ENCODE data around the gene MXRA5. TPM values are rescaled to one million over a fixed set of nuclear protein-coding genes. Genes with fewer than 3 reads are reported as not detected.
"Not testable (repeated sequence)": the region's sequence is repeated elsewhere in the genome, so short reads cannot be mapped to it uniquely, and the experiment has no call there.

The MXRA5 gene
- total RNA-seq, 1 experiment from 2014 or later, result not detected

- no peaks in the 10 kb centered on the region for H3K27me3 ChIP-seq (ENCODE audit: low read length)
- H3K79me2 ChIP-seq (ENCODE audit: low read length), result no peaks in the 10 kb centered on the region
- H4K20me1 ChIP-seq (ENCODE audit: insufficient read depth, low read depth, low read length), result no peaks in the 10 kb centered on the region
- no peak overlapping the region for H3K9ac ChIP-seq (ENCODE audit: low read length)
- H3K9me3 ChIP-seq (ENCODE audit: low read length), result no peaks in the 10 kb centered on the region; the same call in 1 of the 2 replicates
- H3K36me3 ChIP-seq (ENCODE audit: insufficient read depth, low read length), result no peaks in the 10 kb centered on the region
- no peak for DNase-seq
- no peak overlapping the region for H3K4me3 ChIP-seq (ENCODE audit: low read length)
- H2AFZ ChIP-seq (ENCODE audit: low read length), result no peak overlapping the region
- H3K4me1 ChIP-seq (ENCODE audit: low read length), result no peaks in the 10 kb centered on the region
- H3K27ac ChIP-seq (ENCODE audit: low read length), result no peak overlapping the region
- H3K4me2 ChIP-seq (ENCODE audit: low read depth, low read length, poor library complexity, severe bottlenecking), result no peak overlapping the region
- no peaks in the 10 kb centered on the region; the same call in 1 of the 2 replicates for H3K9me2 ChIP-seq (replicated peaks; ENCODE audit: insufficient read depth, low read length)
These were observed 65.7 kb downstream of the MXRA5 start for GRCh38 chrX:3280706-3281105.

- not testable (repeated sequence) for H3K4me2 ChIP-seq (ENCODE audit: low read depth, low read length, poor library complexity, severe bottlenecking); H3K36me3 ChIP-seq (ENCODE audit: insufficient read depth, low read length); H3K9me3 ChIP-seq (ENCODE audit: low read length); H3K4me3 ChIP-seq (ENCODE audit: low read length); H2AFZ ChIP-seq (ENCODE audit: low read length); DNase-seq; H3K4me1 ChIP-seq (ENCODE audit: low read length); H3K9me2 ChIP-seq (replicated peaks; ENCODE audit: insufficient read depth, low read length); H3K9ac ChIP-seq (ENCODE audit: low read length); H4K20me1 ChIP-seq (ENCODE audit: insufficient read depth, low read depth, low read length); H3K79me2 ChIP-seq (ENCODE audit: low read length); H3K27ac ChIP-seq (ENCODE audit: low read length); H3K27me3 ChIP-seq (ENCODE audit: low read length)
These were observed 72.8 kb downstream of the MXRA5 start for GRCh38 chrX:3273668-3274067.

- no peak overlapping the region for H3K4me3 ChIP-seq (ENCODE audit: low read length)
- no peaks in the 10 kb centered on the region; the same call in 1 of the 2 replicates for H3K9me2 ChIP-seq (replicated peaks; ENCODE audit: insufficient read depth, low read length)
- H4K20me1 ChIP-seq (ENCODE audit: insufficient read depth, low read depth, low read length), result no peaks in the 10 kb centered on the region
- no peaks in the 10 kb centered on the region for H3K79me2 ChIP-seq (ENCODE audit: low read length)
- no peak overlapping the region for H3K27ac ChIP-seq (ENCODE audit: low read length)
- no peaks in the 10 kb centered on the region for H3K4me1 ChIP-seq (ENCODE audit: low read length)
- no peak overlapping the region for H2AFZ ChIP-seq (ENCODE audit: low read length)
- H3K27me3 ChIP-seq (ENCODE audit: low read length), result no peaks in the 10 kb centered on the region
- H3K4me2 ChIP-seq (ENCODE audit: low read depth, low read length, poor library complexity, severe bottlenecking), result no peak overlapping the region
- H3K9me3 ChIP-seq (ENCODE audit: low read length), result no peaks in the 10 kb centered on the region
- no peak overlapping the region for H3K9ac ChIP-seq (ENCODE audit: low read length)
- H3K36me3 ChIP-seq (ENCODE audit: insufficient read depth, low read length), result no peaks in the 10 kb centered on the region
- DNase-seq, result no peak
These were observed 74.6 kb downstream of the MXRA5 start for GRCh38 chrX:3271834-3272186.

- H3K79me2 ChIP-seq (ENCODE audit: low read length), result no peaks in the 10 kb centered on the region
- DNase-seq, result no peak
- H4K20me1 ChIP-seq (ENCODE audit: insufficient read depth, low read depth, low read length), result no peaks in the 10 kb centered on the region
- H3K4me1 ChIP-seq (ENCODE audit: low read length), result no peaks in the 10 kb centered on the region
- H3K36me3 ChIP-seq (ENCODE audit: insufficient read depth, low read length), result no peaks in the 10 kb centered on the region
- no peak overlapping the region for H3K4me2 ChIP-seq (ENCODE audit: low read depth, low read length, poor library complexity, severe bottlenecking)
- H3K27me3 ChIP-seq (ENCODE audit: low read length), result no peaks in the 10 kb centered on the region
- H2AFZ ChIP-seq (ENCODE audit: low read length), result no peak overlapping the region
- H3K9me2 ChIP-seq (replicated peaks; ENCODE audit: insufficient read depth, low read length), result no peaks in the 10 kb centered on the region
- no peak overlapping the region for H3K4me3 ChIP-seq (ENCODE audit: low read length)
- no peak overlapping the region for H3K9ac ChIP-seq (ENCODE audit: low read length)
- no peak overlapping the region for H3K27ac ChIP-seq (ENCODE audit: low read length)
- H3K9me3 ChIP-seq (ENCODE audit: low read length), result no peaks in the 10 kb centered on the region
These were observed 75.1 kb downstream of the MXRA5 start for GRCh38 chrX:3271183-3271833.

- H3K9ac ChIP-seq (ENCODE audit: low read length), result no peak overlapping the region
- no peaks in the 10 kb centered on the region for H3K4me1 ChIP-seq (ENCODE audit: low read length)
- H3K79me2 ChIP-seq (ENCODE audit: low read length), result no peaks in the 10 kb centered on the region
- H2AFZ ChIP-seq (ENCODE audit: low read length), result no peak overlapping the region
- no peaks in the 10 kb centered on the region for H4K20me1 ChIP-seq (ENCODE audit: insufficient read depth, low read depth, low read length)
- no peak for DNase-seq
- H3K4me3 ChIP-seq (ENCODE audit: low read length), result no peak overlapping the region
- no peaks in the 10 kb centered on the region for H3K9me3 ChIP-seq (ENCODE audit: low read length)
- H3K27ac ChIP-seq (ENCODE audit: low read length), result no peak overlapping the region
- H3K4me2 ChIP-seq (ENCODE audit: low read depth, low read length, poor library complexity, severe bottlenecking), result no peak overlapping the region
- H3K27me3 ChIP-seq (ENCODE audit: low read length), result no peaks in the 10 kb centered on the region
- H3K36me3 ChIP-seq (ENCODE audit: insufficient read depth, low read length), result no peaks in the 10 kb centered on the region
- no peaks in the 10 kb centered on the region for H3K9me2 ChIP-seq (replicated peaks; ENCODE audit: insufficient read depth, low read length)
These were observed 77.6 kb downstream of the MXRA5 start for GRCh38 chrX:3268829-3269228.

GRCh38 chrX:3263681-3264126 lies 82.7 kb downstream of the MXRA5 start:
- DNase-seq, result no peak
- Histone ChIP-seq H3K9me2 (replicated peaks; ENCODE audit: insufficient read depth, low read length) (no peaks in the 10 kb centered on the region), H3K36me3 (ENCODE audit: insufficient read depth, low read length) (no peaks in the 10 kb centered on the region), H4K20me1 (ENCODE audit: insufficient read depth, low read depth, low read length) (no peaks in the 10 kb centered on the region), H3K27me3 (ENCODE audit: low read length) (no peaks in the 10 kb centered on the region), H3K4me1 (ENCODE audit: low read length) (no peaks in the 10 kb centered on the region), H2AFZ (ENCODE audit: low read length) (no peak overlapping the region), H3K79me2 (ENCODE audit: low read length) (no peaks in the 10 kb centered on the region), H3K27ac (ENCODE audit: low read length) (no peak overlapping the region), H3K9ac (ENCODE audit: low read length) (no peak overlapping the region), H3K4me2 (ENCODE audit: low read depth, low read length, poor library complexity, severe bottlenecking) (no peak overlapping the region), H3K4me3 (ENCODE audit: low read length) (no peak overlapping the region), H3K9me3 (ENCODE audit: low read length) (no peaks in the 10 kb centered on the region)

GRCh38 chrX:3262901-3263300 lies 83.6 kb downstream of the MXRA5 start:
- no peak overlapping the region for H2AFZ ChIP-seq (ENCODE audit: low read length)
- no peak overlapping the region for H3K27ac ChIP-seq (ENCODE audit: low read length)
- H3K36me3 ChIP-seq (ENCODE audit: insufficient read depth, low read length), result no peaks in the 10 kb centered on the region
- no peak overlapping the region for H3K9ac ChIP-seq (ENCODE audit: low read length)
- no peaks in the 10 kb centered on the region for H3K9me2 ChIP-seq (replicated peaks; ENCODE audit: insufficient read depth, low read length)
- no peaks in the 10 kb centered on the region for H4K20me1 ChIP-seq (ENCODE audit: insufficient read depth, low read depth, low read length)
- DNase-seq, result no peak
- no peaks in the 10 kb centered on the region for H3K27me3 ChIP-seq (ENCODE audit: low read length)
- H3K9me3 ChIP-seq (ENCODE audit: low read length), result no peaks in the 10 kb centered on the region
- H3K79me2 ChIP-seq (ENCODE audit: low read length), result no peaks in the 10 kb centered on the region
- no peak overlapping the region for H3K4me3 ChIP-seq (ENCODE audit: low read length)
- H3K4me1 ChIP-seq (ENCODE audit: low read length), result no peaks in the 10 kb centered on the region
- no peak overlapping the region for H3K4me2 ChIP-seq (ENCODE audit: low read depth, low read length, poor library complexity, severe bottlenecking)
